Fibroblast of mammary gland (primary cell): ENCODE data around the gene CACNA2D3.

Experiments
- DNase-seq: peaks from one replicate; pipeline ENCODE4 v3.0.0-alpha.2; 2010; ENCODE audit warnings: low read depth
- H3K4me3 ChIP-seq: 2 replicates; pipeline ENCODE4 v1.5.1; 2011; ENCODE audit warnings: low read depth, mild to moderate bottlenecking, low read length, moderate library complexity; ENCODE audit not compliant: control insufficient read depth
- CTCF ChIP-seq: conservative IDR thresholded peaks from 2 replicates; pipeline ENCODE4 v1.5.1; 2011; ENCODE audit warnings: low read depth, low read length, inconsistent platforms; ENCODE audit not compliant: control insufficient read depth, insufficient read depth

CACNA2D3 gene

GRCh38 chr3:54962200-54962599 is 839.8 kb downstream of the CACNA2D3 start:
- H3K4me3 ChIP-seq: no peak overlapping the region
- TF ChIP-seq CTCF: no peak
- no peak for DNase-seq

- no peak for TF ChIP-seq CTCF
- no peak overlapping the region for H3K4me3 ChIP-seq
- no peak for DNase-seq
Observed at GRCh38 chr3:54963641-54964040, 841.3 kb downstream of the CACNA2D3 start.

- DNase-seq: peak; percentile 21
- TF ChIP-seq CTCF: no peak
- H3K4me3 ChIP-seq: no peak overlapping the region
Observed at GRCh38 chr3:54964081-54964480, 841.7 kb downstream of the CACNA2D3 start.

- no peak overlapping the region for H3K4me3 ChIP-seq
- peak; percentile 86 for DNase-seq
- TF ChIP-seq CTCF: no peak
Observed at GRCh38 chr3:54965746-54966145, 843.4 kb downstream of the CACNA2D3 start.

GRCh38 chr3:54966979-54967378 is 844.6 kb downstream of the CACNA2D3 start:
- no peak overlapping the region for H3K4me3 ChIP-seq
- no peak for TF ChIP-seq CTCF
- DNase-seq: no peak

- H3K4me3 ChIP-seq: no peak overlapping the region
- peak; percentile 72 for DNase-seq
- TF ChIP-seq CTCF: no peak
Observed at GRCh38 chr3:54967731-54968161, 845.4 kb downstream of the CACNA2D3 start.

- peak; percentile 77 for DNase-seq
- no peak overlapping the region for H3K4me3 ChIP-seq
- TF ChIP-seq CTCF: no peak
Observed at GRCh38 chr3:54968546-54969172, 846.3 kb downstream of the CACNA2D3 start.
